GM18858 (cell line): Measurements from ENCODE around the gene METTL3.

ENCODE experiments used
- ATAC-seq: cut with Tn5 transposase; IDR thresholded peaks from one replicate; pipeline ENCODE4 v1.9.1; 2021; ENCODE audit not compliant: unreplicated experiment

The METTL3 gene

DNA sequence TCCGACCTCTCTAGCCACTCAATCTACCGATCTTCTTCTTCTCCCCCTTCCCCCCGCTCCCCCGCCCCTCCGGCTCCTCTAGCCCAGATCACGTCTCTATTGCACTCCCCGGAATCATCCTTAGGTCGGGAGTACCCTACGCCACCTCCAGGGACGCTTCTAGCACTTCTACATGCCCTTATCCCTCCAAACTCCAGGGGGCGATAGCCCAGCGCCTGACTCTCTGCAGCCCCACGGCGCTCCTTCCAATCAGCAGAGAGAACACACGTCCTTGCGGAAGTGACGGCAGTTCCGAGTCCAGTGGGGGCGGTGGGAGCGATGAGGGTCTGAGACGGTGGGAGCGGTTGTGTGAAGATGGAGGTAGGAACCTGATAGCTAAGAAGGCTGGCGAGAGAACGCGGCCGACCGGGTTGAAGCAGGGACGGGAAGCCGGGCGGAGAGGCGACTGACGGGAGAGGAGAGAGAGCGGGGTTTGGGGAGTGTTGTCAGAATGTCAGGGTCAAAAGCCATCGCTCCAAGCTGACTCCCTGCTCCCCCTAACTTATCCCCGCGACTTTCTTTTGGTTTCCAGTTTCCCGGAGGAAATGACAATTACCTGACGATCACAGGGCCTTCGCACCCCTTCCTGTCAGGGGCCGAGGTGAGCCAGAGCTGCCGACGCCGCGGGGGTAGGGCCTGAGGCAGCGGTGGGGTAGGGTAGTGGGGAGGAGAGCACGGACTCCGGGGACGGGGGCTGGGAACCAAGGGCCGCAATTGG is 34.0 kb downstream of the METTL3 start, which contains the start of the genes RAB2B and TOX4:
TSS of gene RAB2B (minus strand) at position 35 of the 757 bp plus-strand sequence. CDS start 87 bp downstream, outside the sequence.
TSS of gene TOX4 (plus strand) at position 271 of the 757 bp plus-strand sequence. CDS start at position 355, 84 bp downstream.
- peak; percentile 99 for ATAC-seq

DNA sequence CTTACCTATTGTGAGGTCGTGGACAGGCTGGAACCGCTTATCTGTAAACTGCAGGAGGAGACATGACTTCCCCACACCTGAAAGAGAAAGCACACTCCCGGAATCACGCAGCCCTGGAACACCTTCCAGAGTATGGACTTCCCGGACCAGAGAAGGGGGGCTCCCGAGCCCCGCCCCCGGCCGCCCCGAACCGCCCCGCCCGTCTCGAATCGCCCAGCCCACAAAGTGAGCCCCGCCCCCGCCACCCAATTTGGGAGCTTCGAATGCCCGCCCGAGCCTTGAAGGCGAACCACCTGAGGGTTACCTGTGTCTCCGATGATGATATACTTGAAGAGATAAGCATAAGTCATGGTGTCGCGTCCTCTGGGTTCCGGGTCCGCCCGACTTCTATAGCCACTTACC is 34.6 kb downstream of the METTL3 start:
- peak; percentile 6 for ATAC-seq

DNA sequence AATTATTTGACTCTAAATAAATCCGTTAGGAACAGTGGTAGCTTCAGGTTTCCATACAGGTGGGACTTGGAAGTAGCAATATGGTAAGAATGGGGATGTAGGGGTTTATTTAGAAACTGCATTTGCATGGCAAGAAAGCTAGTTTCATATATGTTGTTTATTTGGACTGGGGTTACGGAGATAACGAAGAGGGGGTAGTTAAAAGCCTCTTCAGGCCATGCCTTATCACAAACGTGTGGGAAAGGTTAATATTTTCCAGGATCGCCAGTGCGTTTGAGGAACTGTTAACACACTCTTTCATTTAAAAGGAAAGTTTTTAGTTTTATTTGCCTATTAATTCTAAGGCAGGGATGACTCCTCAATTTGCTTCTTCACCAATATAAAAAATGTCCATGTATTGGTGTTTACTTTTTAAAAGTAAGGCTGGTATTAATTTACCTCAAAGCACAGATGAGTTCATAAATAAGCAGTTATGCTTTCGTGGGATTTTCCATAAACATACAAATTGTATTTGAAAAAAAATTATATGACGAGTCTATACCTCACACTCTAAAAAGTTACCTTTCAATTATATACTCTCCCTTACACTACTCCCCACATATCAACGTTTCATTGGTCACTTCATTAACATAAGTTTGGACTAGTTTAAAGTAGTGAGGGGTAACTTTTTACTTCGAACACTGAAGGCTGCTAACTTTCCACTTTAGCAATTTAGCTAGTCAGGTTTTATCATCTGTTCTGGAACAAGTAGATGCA is 35.2 kb downstream of the METTL3 start:
- no peak for ATAC-seq

DNA sequence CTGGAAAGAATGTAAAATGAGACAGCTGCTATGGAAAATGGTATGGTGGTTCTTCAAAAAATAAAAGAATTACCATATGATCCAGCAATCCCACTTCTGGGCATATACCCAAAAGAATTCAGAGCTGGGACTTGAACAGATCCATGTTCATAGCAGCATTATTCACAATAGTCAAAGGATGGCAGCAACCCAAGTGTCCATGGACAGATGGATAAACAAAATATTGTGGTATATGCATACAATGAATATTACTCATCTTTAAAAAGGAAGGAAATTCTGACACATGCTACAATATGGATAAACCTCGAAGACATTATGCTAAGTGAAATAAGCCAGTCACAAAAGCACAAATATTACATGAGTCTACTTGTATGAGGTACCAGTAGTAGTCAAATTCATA is 43.5 kb downstream of the METTL3 start:
- no peak for ATAC-seq

DNA sequence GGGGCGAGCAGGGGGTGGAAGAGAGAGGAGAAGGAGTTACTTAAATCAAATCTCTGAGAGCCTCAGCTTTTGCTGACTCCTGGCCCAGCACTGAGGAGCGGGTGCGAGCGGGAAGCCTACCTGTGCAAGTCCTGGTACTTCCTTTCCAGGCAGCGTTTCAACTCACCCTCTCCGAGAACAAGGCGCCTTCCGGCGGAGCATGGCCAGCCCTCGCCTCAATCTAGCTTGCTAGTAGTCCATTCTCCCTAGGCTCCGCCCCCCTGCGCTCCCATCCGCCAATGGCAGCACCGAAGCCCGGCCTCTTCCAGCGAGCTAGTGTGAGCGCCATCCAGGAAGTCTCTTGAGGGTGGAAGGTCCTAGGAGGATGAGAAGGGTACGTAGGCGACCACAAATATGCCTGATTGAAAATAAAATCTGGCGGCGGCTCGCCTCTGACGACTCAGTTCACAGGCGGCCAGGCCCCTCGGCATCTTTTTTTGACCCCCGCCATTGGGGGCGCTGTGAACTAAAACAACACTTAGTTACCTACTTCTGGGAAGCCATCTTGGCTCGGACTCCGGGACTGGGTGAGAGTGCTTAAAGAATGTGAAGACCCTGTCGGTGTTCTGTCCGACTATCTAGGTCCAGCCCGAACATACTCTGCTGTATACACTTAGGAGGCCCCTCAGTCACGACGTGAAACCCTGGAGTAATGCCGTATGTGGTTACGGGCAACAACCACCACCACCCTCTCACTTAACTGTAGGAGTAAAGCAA is 55.0 kb downstream of the METTL3 start, which contains the start of gene CHD8:
TSS of gene CHD8 (minus strand) at position 212 of the 756 bp plus-strand sequence. CDS start 24,480 bp downstream, outside the sequence.
- peak; percentile 95 for ATAC-seq

DNA sequence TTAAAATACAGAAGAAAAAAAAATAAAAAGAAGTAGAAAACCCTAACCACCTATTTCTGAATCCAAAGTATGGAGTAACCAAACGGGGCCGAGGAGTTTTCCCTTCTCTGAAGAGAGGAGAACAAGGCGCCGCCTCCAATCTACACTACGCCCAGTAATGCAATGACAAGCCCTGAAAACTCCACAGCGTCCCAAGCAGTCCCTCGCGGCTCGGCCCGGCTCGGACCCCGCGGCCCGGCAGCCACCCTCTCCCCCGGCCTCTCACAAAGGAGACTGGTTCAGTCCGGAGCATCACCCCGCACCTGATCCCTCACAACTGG is 55.6 kb downstream of the METTL3 start:
- ATAC-seq = peak; percentile 1

DNA sequence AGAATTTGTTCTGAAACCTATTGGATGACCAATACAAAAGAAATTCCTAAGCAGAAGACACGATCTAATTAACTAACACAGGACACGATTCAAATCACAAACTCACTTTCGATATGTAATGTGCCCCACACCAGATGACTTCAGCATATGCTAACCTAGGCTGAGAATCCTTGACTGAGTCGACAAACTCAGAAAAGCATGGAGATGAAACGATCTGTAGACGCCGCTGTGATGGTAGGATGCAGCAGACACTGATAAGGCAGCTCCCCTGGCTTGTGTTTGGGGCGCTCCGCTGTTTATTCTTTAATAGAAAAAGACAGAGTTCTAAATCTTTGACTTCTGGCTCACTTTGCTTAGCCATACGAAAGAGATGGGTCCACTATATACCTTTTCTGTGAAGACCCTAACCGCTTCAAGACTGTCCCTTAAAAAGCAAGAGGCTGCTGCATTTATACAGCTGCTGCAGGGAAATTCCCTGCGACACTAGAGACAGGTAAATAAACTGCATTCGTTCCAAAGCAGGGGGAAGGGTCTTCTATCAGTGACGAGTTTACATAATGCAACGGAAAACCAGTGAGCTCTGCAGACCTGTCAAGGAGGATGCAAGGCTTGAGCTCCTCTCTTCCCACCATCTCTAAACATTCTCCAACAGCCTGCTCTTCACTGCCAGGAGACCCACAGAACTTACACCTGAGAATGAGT is 56.1 kb downstream of the METTL3 start:
- ATAC-seq = no peak

DNA sequence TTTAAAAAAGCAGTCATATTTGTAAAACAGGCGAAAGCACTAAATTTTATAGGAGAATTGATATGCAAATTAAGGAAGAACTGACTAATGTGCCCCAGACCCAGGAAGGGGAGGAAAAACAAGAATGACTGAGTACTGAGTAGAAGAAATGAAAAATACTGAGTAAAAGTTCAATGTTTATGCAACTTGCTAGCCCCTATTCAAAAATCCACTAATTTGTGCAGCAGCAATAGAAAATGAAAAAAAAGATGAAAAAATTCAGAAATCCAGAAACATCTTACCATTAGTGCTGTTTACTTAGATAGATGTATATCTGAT is 61.3 kb downstream of the METTL3 start:
- no peak for ATAC-seq
